HepG2 (cell line): ENCODE measurements around the gene RTF1. TPM values are rescaled to one million over a fixed set of nuclear protein-coding genes. Genes with fewer than 3 reads are reported as not detected.

Source experiments
- ATAC-seq: fragments of 200-7000 bp; cut with Tn5 transposase; 3 replicates; pipeline ENCODE4 v1.9.1; 2020; ENCODE audit warnings: mild to moderate bottlenecking, moderate library complexity
- BruUV-seq: library from RNA; stranded (reverse); fragments of 400-500 nt; replicated peaks from 2 replicates; lab custom pipeline; 2021; lab: Mats Ljungman, UMichigan
- CTCF ChIA-PET: fragments of 300-600 bp; formaldehyde crosslinking; extraction: SDS; loops from one replicate; lab custom pipeline; 2021; ENCODE audit warnings: low total read pairs, inconsistent platforms, low intra/inter-chr PET ratio; lab: Yijun Ruan, JAX
- POLR2A ChIA-PET: fragments of 350-600 bp; sonication (Branson Sonifier 250); formaldehyde crosslinking; loops from one replicate; lab custom pipeline; 2020; ENCODE audit warnings: antibody characterized with exemption, inconsistent platforms; lab: Yijun Ruan, JAX
- DNase-seq: peaks from one replicate; pipeline ENCODE4 v3.0.0-alpha.2; 2015; ENCODE audit warnings: low spot score
- FAIRE-seq: peaks from 3 replicates; lab custom pipeline; 2011; peaks lifted over from hg19 to GRCh38; lab: Jason Lieb, UNC
- H2AFZ ChIP-seq: one replicate; pipeline ENCODE4 v1.6.1; 2011; ENCODE audit warnings: low read length, inconsistent platforms
- H3K27ac ChIP-seq: fragments of 300-600 bp; 3 replicates; pipeline ENCODE4 v1.8.0; 2011; ENCODE audit warnings: mixed run types, mild to moderate bottlenecking, mixed read lengths, low read length, inconsistent platforms; ENCODE audit not compliant: insufficient read depth; ENCODE audit errors: extremely low read length
- H3K27me3 ChIP-seq, 2 experiments: fragments of 200-600 bp in 1 of 2; 2 replicates in 1 of 2; 3 replicates in 1 of 2; pipeline versions ENCODE4 v1.6.0 to v1.8.0; 2011; ENCODE audit warnings: low read length in 2 of 2, mild to moderate bottlenecking in 2 of 2, moderate library complexity in 2 of 2, inconsistent platforms in 1 of 2; ENCODE audit not compliant: insufficient read depth in 2 of 2, control insufficient read depth in 1 of 2
- H3K36me3 ChIP-seq, 2 experiments: fragments of 200-600 bp in 1 of 2; replicated peaks in 1 of 2; 2 replicates in 1 of 2; 3 replicates in 1 of 2; pipeline versions ENCODE4 v1.5.1 to v1.8.0; 2011; ENCODE audit warnings: low read length in 2 of 2, inconsistent platforms in 1 of 2; ENCODE audit not compliant: insufficient read depth in 2 of 2, control insufficient read depth in 1 of 2
- H3K4me1 ChIP-seq: 2 replicates; pipeline ENCODE4 v1.5.1; 2012; ENCODE audit warnings: low read length, inconsistent platforms; ENCODE audit not compliant: insufficient read depth
- H3K4me2 ChIP-seq: 2 replicates; pipeline ENCODE4 v1.6.0; 2011; ENCODE audit warnings: low read depth, low read length, inconsistent platforms
- H3K4me3 ChIP-seq, 3 experiments: fragments of 200-600 bp in 1 of 3; sonication (generic), shearing (Covaris generic) in 1 of 3; replicated peaks in 1 of 3; 2 replicates each; pipeline ENCODE4 v1.5.1; 2011 to 2016; ENCODE audit warnings: low read length in 3 of 3, inconsistent platforms in 2 of 3, low read depth in 2 of 3, mild to moderate bottlenecking in 2 of 3, control low read depth in 1 of 3, mixed read lengths in 1 of 3; ENCODE audit not compliant: insufficient read depth in 1 of 3
- H3K79me2 ChIP-seq: one replicate; pipeline ENCODE4 v1.6.1; 2011; ENCODE audit warnings: low read length, inconsistent platforms; ENCODE audit not compliant: insufficient read depth
- H3K9ac ChIP-seq: 2 replicates; pipeline ENCODE4 v1.6.0; 2011; ENCODE audit warnings: mild to moderate bottlenecking, low read depth, low read length, inconsistent platforms; ENCODE audit not compliant: insufficient read depth
- H3K9me3 ChIP-seq: 2 replicates; pipeline ENCODE4 v1.5.1; 2012; ENCODE audit warnings: mild to moderate bottlenecking, low read length
- H4K20me1 ChIP-seq: 2 replicates; pipeline ENCODE4 v1.6.0; 2011; ENCODE audit warnings: inconsistent platforms, mild to moderate bottlenecking, low read length, moderate library complexity; ENCODE audit not compliant: insufficient read depth
- AHR ChIP-seq: IDR thresholded peaks from 2 replicates; pipeline ENCODE4 v1.6.1; 2018; ENCODE audit warnings: missing genetic modification reagents, missing compliant biosample characterization
- MNT ChIP-seq: fragments of 450-650 bp; IDR thresholded peaks from 2 replicates; pipeline ENCODE4 v1.6.1; 2016
- PLSCR1 ChIP-seq: sonication (generic); formaldehyde crosslinking; IDR thresholded peaks from 2 replicates; pipeline ENCODE4 v1.5.0; 2020; ENCODE audit warnings: missing genetic modification reagents, mild to moderate bottlenecking, borderline replicate concordance
- RAD51 ChIP-seq: fragments of 450-650 bp; IDR thresholded peaks from 2 replicates; pipeline ENCODE4 v1.6.1; 2016; ENCODE audit warnings: borderline replicate concordance
- RARG ChIP-seq: sonication (generic); formaldehyde crosslinking; IDR thresholded peaks from 2 replicates; pipeline ENCODE4 v1.4.0; 2020; ENCODE audit warnings: low read depth, mild to moderate bottlenecking, missing genetic modification reagents
- TOE1 ChIP-seq: sonication (generic); formaldehyde crosslinking; IDR thresholded peaks from 2 replicates; pipeline ENCODE4 v1.4.0; 2020; ENCODE audit warnings: mild to moderate bottlenecking, missing genetic modification reagents
- TP53 ChIP-seq: sonication (generic); formaldehyde crosslinking; conservative IDR thresholded peaks from 2 replicates; pipeline ENCODE4 v1.4.0; 2020; ENCODE audit warnings: missing genetic modification reagents
- ZBTB10 ChIP-seq: sonication (generic); formaldehyde crosslinking; IDR thresholded peaks from 2 replicates; pipeline ENCODE4 v1.4.0; 2020; ENCODE audit warnings: missing genetic modification reagents, borderline replicate concordance
- ZFYVE20 ChIP-seq: sonication (generic); formaldehyde crosslinking; IDR thresholded peaks from 2 replicates; pipeline ENCODE4 v1.8.0; 2023; ENCODE audit warnings: low read depth, mild to moderate bottlenecking, moderate library complexity, missing genetic modification reagents, borderline replicate concordance
- ZNF282 ChIP-seq: fragments of 450-650 bp; IDR thresholded peaks from 2 replicates; pipeline ENCODE4 v1.6.1; 2018; ENCODE audit not compliant: partially characterized antibody
- ZNF557 ChIP-seq: sonication (generic); formaldehyde crosslinking; IDR thresholded peaks from 2 replicates; pipeline ENCODE4 v1.4.0; 2020; ENCODE audit warnings: missing genetic modification reagents
- ZNF646 ChIP-seq: sonication (generic); formaldehyde crosslinking; IDR thresholded peaks from 2 replicates; pipeline ENCODE4 v1.9.0; 2021; ENCODE audit warnings: mild to moderate bottlenecking, missing genetic modification reagents
- WGBS: methylation state at CpG from one replicate; pipeline ENCODE4 v1.1.6; 2017; ENCODE audit warnings: low lambda C conversion rate; 5-methylcytosine and 5-hydroxymethylcytosine counted together
- in situ Hi-C: cut with HindIII; loops from 2 replicates; pipeline ENCODE4 v1.10.0; 2017; ENCODE audit warnings: low pct_unique_long_range_greater_than_20kb; ENCODE audit not compliant: extremely low pct_ligation_motif_present
- intact Hi-C: fragments of 100-400 bp; cut with micrococcal nuclease; formaldehyde crosslinking; loops from one replicate; pipeline ENCODE4 v1.10.0; 2022; ENCODE audit not compliant: unreplicated experiment
- polyA plus RNA-seq, 8 experiments: library from polyadenylated mRNA; depleted of rRNA in 3 of 8; stranded (reverse) in 7 of 8; unstranded in 1 of 8; fragments of >200 nt; fragmentation: Illumina TruSeq in 4 of 8; extraction: Trizol in 4 of 8; gene quantifications; 2 replicates each; pipeline versions ENCODE4 v1.2.1 to v1.2.3, GENCODE V29; 2011 to 2016; ENCODE audit warnings: low read depth in 4 of 8, missing spikeins in 1 of 8, mixed read lengths in 1 of 8; ENCODE audit not compliant: insufficient read depth in 1 of 8
- total RNA-seq, 5 experiments: library from RNA; depleted of rRNA; stranded (reverse); fragments of >200 nt; fragmentation: Illumina TruSeq; extraction: Trizol; gene quantifications; 2 replicates each; pipeline ENCODE4 v1.2.3, GENCODE V29; 2016; ENCODE audit warnings: low read depth in 1 of 5

The RTF1 gene
- total and polyA plus RNA-seq, 2 of the 13 experiments (the other 11 are each of a cell fraction or from before 2014, with no cell fraction given), result 13.9 to 17.9 TPM

- no peak for TF ChIP-seq PLSCR1 (CRISPR knock-in tag)
- no peak for TF ChIP-seq TOE1
Observed at GRCh38 chr15:41487381-41487780, 70.5 kb downstream of the RTF1 start (continued).

- WGBS, result 94% methylated on average over 2 of the region's 2 CpGs
- TF ChIP-seq RARG (CRISPR knock-in tag), result no peak
- TF ChIP-seq ZNF557, result no peak
- no peak for TF ChIP-seq ZNF282
- 0 out of 2 replicates have a peak, but pooled peaks have one; percentile 9 for TF ChIP-seq MNT
- TF ChIP-seq ZNF646, result peak; percentile 83
- TF ChIP-seq ZBTB10 (CRISPR knock-in tag), result no peak
- no peak for TF ChIP-seq AHR (CRISPR knock-in tag)
- 0 out of 2 replicates have a peak, but pooled peaks have one; percentile 41 for TF ChIP-seq ZFYVE20 (CRISPR knock-in tag)
- 0 out of 2 replicates have a peak, but pooled peaks have one; percentile 4 for TF ChIP-seq RAD51
- no peak for TF ChIP-seq TP53
Observed at GRCh38 chr15:41487802-41488201, 70.9 kb downstream of the RTF1 start.

More at GRCh38 chr15:41487802-41488201, 70.9 kb downstream of the RTF1 start:
- Histone ChIP-seq H3K9me3 (no peaks in the 10 kb centered on the region), H3K9ac (no peak overlapping the region), H3K4me3 (no peak overlapping the region), H3K36me3 (no peaks in the 10 kb centered on the region; a peak in 2 of 5 replicates), H4K20me1 (no peaks in the 10 kb centered on the region), H3K79me2 (no peaks in the 10 kb centered on the region), H2AFZ (no peak overlapping the region), H3K27me3 (no peaks in the 10 kb centered on the region), H3K4me2 (no peak overlapping the region), H3K4me1 (peaks cover 11% of the 10 kb centered on the region), H3K27ac (no peak overlapping the region)
- peak; percentile 23 for FAIRE-seq
- no TSS peak for BruUV-seq
- ChIA-PET POLR2A (no interaction called here), CTCF (no interaction called here)
- in situ Hi-C loops (no loop called here), intact Hi-C loops (no loop called here)
- no peak for ATAC-seq
- DNase-seq, result no peak
